Cerebellar nuclear complex (tissue), 1 donor: Measurements from ENCODE around the gene SEC14L3.

ENCODE experiments used
- DNase-seq, 2 experiments: peaks; one replicate each; lab custom pipeline; 2025; lab: John Stamatoyannopoulos, UW

Gene SEC14L3

GRCh38 chr22:30444632-30445437, 27.0 kb downstream of the SEC14L3 start:
- DNase-seq = no peak

GRCh38 chr22:30441088-30441487, 30.7 kb downstream of the SEC14L3 start:
- no peak for DNase-seq

GRCh38 chr22:30439836-30440235, 32.0 kb downstream of the SEC14L3 start:
- DNase-seq = no peak

- DNase-seq = no peak
Observed at GRCh38 chr22:30439226-30439625, 32.6 kb downstream of the SEC14L3 start.

- no peak for DNase-seq
Observed at GRCh38 chr22:30438559-30438958, 33.3 kb downstream of the SEC14L3 start.

GRCh38 chr22:30436196-30436595, 35.6 kb downstream of the SEC14L3 start:
- DNase-seq = no peak

GRCh38 chr22:30435674-30436126, 36.1 kb downstream of the SEC14L3 start:
- DNase-seq = no peak

- DNase-seq = no peak
Observed at GRCh38 chr22:30434843-30435242, 37.0 kb downstream of the SEC14L3 start.

- DNase-seq = no peak
Observed at GRCh38 chr22:30433773-30434172, 38.0 kb downstream of the SEC14L3 start.

GRCh38 chr22:30433227-30433626, 38.6 kb downstream of the SEC14L3 start:
- DNase-seq = no peak

GRCh38 chr22:30432520-30432919, 39.3 kb downstream of the SEC14L3 start:
- no peak for DNase-seq

- DNase-seq = no peak
Observed at GRCh38 chr22:30432096-30432495, 39.7 kb downstream of the SEC14L3 start.

GRCh38 chr22:30430933-30431332, 40.9 kb downstream of the SEC14L3 start:
- DNase-seq = no peak

GRCh38 chr22:30429887-30430286, 41.9 kb downstream of the SEC14L3 start:
- DNase-seq = no peak

GRCh38 chr22:30427871-30428270, 43.9 kb downstream of the SEC14L3 start:
- DNase-seq = no peak

GRCh38 chr22:30426388-30427353, 45.1 kb downstream of the SEC14L3 start:
- DNase-seq = peak in 1 of 2 experiments; percentile 10

- no peak for DNase-seq
Observed at GRCh38 chr22:30425616-30426387, 46.0 kb downstream of the SEC14L3 start, which contains the start of gene MTFP1. Gene MTFP1 (plus strand): TSS chr22:30425768. CDS start chr22:30425880, 112 bp downstream.

GRCh38 chr22:30425327-30425615, 46.5 kb downstream of the SEC14L3 start:
- no peak for DNase-seq

GRCh38 chr22:30424534-30425326, 47.1 kb downstream of the SEC14L3 start:
- no peak for DNase-seq

- DNase-seq = peak; percentile 91 to 96
Observed at GRCh38 chr22:30423959-30424533, 47.8 kb downstream of the SEC14L3 start.
